H1 (cell line): Measurements from ENCODE around the gene FAM136A. TPM values are rescaled to one million over a fixed set of nuclear protein-coding genes. Genes with fewer than 3 reads are reported as not detected.

ENCODE experiments used
- ASH2L ChIP-seq: fragments of 200-600, 300-600 bp; sonication (generic); IDR thresholded peaks from one replicate; pipeline ENCODE4 v1.7.1; 2017; ENCODE audit warnings: low read length
- BCL11A ChIP-seq, 2 experiments: IDR thresholded peaks; one replicate each; pipeline ENCODE4 v1.6.1; 2011; ENCODE audit warnings: low read depth in 2 of 2, low read length in 2 of 2, mild to moderate bottlenecking in 2 of 2
- EZH2 ChIP-seq: fragments of 200-600 bp; sonication (generic); IDR thresholded peaks from 2 replicates; pipeline ENCODE4 v1.7.1; 2012; ENCODE audit warnings: low read depth, mild to moderate bottlenecking, moderate library complexity, low read length, inconsistent platforms; ENCODE audit not compliant: severe bottlenecking
- FOSL1 ChIP-seq: IDR thresholded peaks from 2 replicates; pipeline ENCODE4 v1.6.1; 2011; ENCODE audit warnings: mild to moderate bottlenecking, low read depth, low read length, moderate library complexity; ENCODE audit not compliant: insufficient read depth
- KDM4A ChIP-seq: IDR thresholded peaks from one replicate; pipeline ENCODE4 v1.7.1; 2012; ENCODE audit warnings: low read depth, mild to moderate bottlenecking, moderate library complexity, low read length, inconsistent platforms; ENCODE audit not compliant: severe bottlenecking
- NANOG ChIP-seq: IDR thresholded peaks from 2 replicates; pipeline ENCODE4 v1.6.1; 2011; ENCODE audit warnings: low read length, low read depth, mild to moderate bottlenecking, inconsistent platforms; ENCODE audit not compliant: insufficient read depth, poor library complexity, severe bottlenecking
- RAD21 ChIP-seq, 2 experiments: IDR thresholded peaks in 1 of 2; conservative IDR thresholded peaks in 1 of 2; 2 replicates each; pipeline ENCODE4 v1.6.1; 2011; ENCODE audit warnings: low read depth in 2 of 2, low read length in 2 of 2, improper control_type of control experiment in 1 of 2, inconsistent platforms in 1 of 2, mild to moderate bottlenecking in 1 of 2, moderate library complexity in 1 of 2
- RNF2 ChIP-seq: fragments of 200-900, 300-1000 bp; sonication (generic); IDR thresholded peaks from 2 replicates; pipeline ENCODE4 v1.7.1; 2016; ENCODE audit warnings: borderline replicate concordance, low read depth, mild to moderate bottlenecking, antibody characterized with exemption, low read length; ENCODE audit not compliant: poor library complexity, severe bottlenecking; ENCODE audit errors: missing control alignments
- SIN3A ChIP-seq, 2 experiments: IDR thresholded peaks in 1 of 2; conservative IDR thresholded peaks in 1 of 2; 2 replicates each; pipeline ENCODE4 v1.6.1; 2011 to 2012; ENCODE audit warnings: low read length in 2 of 2, improper control_type of control experiment in 1 of 2, low read depth in 1 of 2, mild to moderate bottlenecking in 1 of 2
- polyA plus RNA-seq, 7 experiments: library from polyadenylated mRNA; depleted of rRNA in 3 of 7; stranded (reverse) in 5 of 7; unstranded in 2 of 7; fragments of >200 nt in 5 of 7; fragments of 200-250 nt in 2 of 7; gene quantifications; 1 replicate in 5 of 7; 2 replicates in 1 of 7; 4 replicates in 1 of 7; pipeline versions ENCODE4 v1.2.1 to v1.2.3, GENCODE V29; 2011 to 2013; ENCODE audit warnings: missing spikeins in 2 of 7, mixed read lengths in 2 of 7
- total RNA-seq: library from RNA; stranded (reverse); fragmentation: NEBNext Ultra II Directional; extraction: Animal tissue kit (Norgen Biotek cat#: 25700); gene quantifications from 2 replicates; pipeline ENCODE4 v1.2.1, GENCODE V29; 2021

The FAM136A gene
- total and polyA plus RNA-seq, 2 of the 8 experiments (the other 6 are each of a cell fraction or from before 2014, with no cell fraction given), result 58.2 to 122 TPM

DNA sequence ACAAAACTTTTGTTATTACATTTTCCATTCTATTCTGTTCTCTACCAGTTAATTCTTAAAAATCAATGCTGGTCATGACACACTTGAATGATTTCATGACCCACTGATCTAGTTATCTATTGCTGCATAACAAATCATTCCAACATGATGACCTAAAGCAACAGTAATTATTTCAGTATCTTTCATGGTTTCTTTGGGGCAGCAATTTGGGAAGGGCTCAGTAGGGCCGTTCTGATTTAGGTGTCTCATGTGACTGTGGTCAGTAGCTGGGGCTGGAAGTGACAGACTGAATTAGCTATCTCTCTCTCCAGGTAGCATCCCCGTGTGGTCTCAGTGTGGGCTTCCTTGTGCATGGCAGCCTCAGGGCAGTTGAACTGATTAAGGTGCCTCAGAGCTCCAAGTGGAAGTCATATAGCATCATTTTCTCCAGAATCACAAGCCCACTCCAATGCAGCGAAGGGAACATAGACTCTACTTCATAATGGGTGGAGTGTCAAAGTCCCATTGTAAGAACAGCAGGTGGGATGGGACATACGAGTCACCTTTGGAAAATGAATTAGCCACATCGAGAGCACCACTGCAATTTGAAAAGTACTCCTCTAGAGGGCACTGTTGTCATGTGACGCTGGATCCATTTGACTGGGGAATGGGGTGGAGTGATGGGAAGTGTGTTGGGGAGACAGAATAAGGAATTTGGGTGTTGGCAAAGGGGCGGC, 39.1 kb upstream of the FAM136A start (continued):
- peak; percentile 97 to 99 for TF ChIP-seq RAD21 (IDR thresholded peaks at IDR 0.05 in 1 of 2, conservative IDR thresholded peaks at IDR 0.05 in 1 of 2; ENCODE audit: low read depth in 2 of 2, low read length in 2 of 2)
- TF ChIP-seq KDM4A, result no peak
- TF ChIP-seq FOSL1, result no peak
- TF ChIP-seq RNF2, result no peak
- TF ChIP-seq ASH2L, result no peak
- TF ChIP-seq NANOG, result no peak
- no peak for TF ChIP-seq EZH2
- no peak for TF ChIP-seq SIN3A (conservative IDR thresholded peaks at IDR 0.05 in 1 of 2, IDR thresholded peaks at IDR 0.05 in 1 of 2; ENCODE audit: low read depth in 1 of 2, low read length in 2 of 2)
- no peak for TF ChIP-seq BCL11A (IDR thresholded peaks at IDR 0.05; ENCODE audit: low read depth in 2 of 2, low read length in 2 of 2)
